HG03175 (cell line): ENCODE data around the gene PPP1R2.

Experiments
- ATAC-seq: cut with Tn5 transposase; IDR thresholded peaks from one replicate; pipeline ENCODE4 v1.9.1; 2021; ENCODE audit warnings: mild to moderate bottlenecking, moderate library complexity; ENCODE audit not compliant: unreplicated experiment

Gene PPP1R2

GRCh38 chr3:195466251-195466650 is 76.9 kb downstream of the PPP1R2 start:
- no peak for ATAC-seq
